ENCODE results near the gene TBP. TPM values are rescaled to one million over a fixed set of nuclear protein-coding genes. Genes with fewer than 3 reads are reported as not detected.

Gene TBP
- total and polyA plus RNA-seq, 2 of the 13 experiments (the other 11 are each of a cell fraction or from before 2014, with no cell fraction given): 21.7 to 28.1 TPM

GRCh38 chr6:170522565-170523183, 31.5 kb upstream of the TBP start:
- no TSS peak for BruUV-seq (replicated peaks)
- H3K9me3 ChIP-seq (ENCODE audit: low read length): no peaks in the 10 kb centered on the region
- H3K4me1 ChIP-seq (ENCODE audit: insufficient read depth, low read length): no peaks in the 10 kb centered on the region
- ATAC-seq (peak; percentile 97), FAIRE-seq (peak; percentile 4), DNase-seq (ENCODE audit: low spot score) (no peak)
- no peaks in the 10 kb centered on the region for H3K36me3 ChIP-seq (replicated peaks in 1 of 2; ENCODE audit: control insufficient read depth in 1 of 2, insufficient read depth in 2 of 2, low read length in 2 of 2)
- no peak for TF ChIP-seq ETS1 (CRISPR knock-in tag; IDR thresholded peaks at IDR 0.05)
- peak; percentile 39; the same call in 1 of the 2 replicates for TF ChIP-seq ZNF768 (CRISPR knock-in tag; IDR thresholded peaks at IDR 0.05)
- peak; percentile 52 for TF ChIP-seq CTCF (CRISPR knock-in tag; IDR thresholded peaks at IDR 0.05)
- TF ChIP-seq STAG1 (CRISPR knock-in tag; IDR thresholded peaks at IDR 0.05): peak; percentile 53
- 26% methylated on average over 10 of the region's 10 CpGs for WGBS (ENCODE audit: low lambda C conversion rate)
- no peak overlapping the region for H3K4me2 ChIP-seq (ENCODE audit: low read depth, low read length)
- no peak overlapping the region for H2AFZ ChIP-seq (ENCODE audit: low read length)
- POLR2A ChIA-PET: no interaction called here
- in situ Hi-C loops (cut with HindIII; ENCODE audit: extremely low pct_ligation_motif_present, low pct_unique_long_range_greater_than_20kb): no loop called here
- no peaks in the 10 kb centered on the region for H4K20me1 ChIP-seq (ENCODE audit: insufficient read depth, low read length)
- H3K79me2 ChIP-seq (ENCODE audit: insufficient read depth, low read length): no peaks in the 10 kb centered on the region
- H3K27me3 ChIP-seq (ENCODE audit: control insufficient read depth in 1 of 2, insufficient read depth in 2 of 2, low read length in 2 of 2): peaks cover 0 to 10% of the 10 kb centered on the region in 2 experiments; a peak in 2 of 5 replicates
- H3K27ac ChIP-seq (ENCODE audit: extremely low read length, insufficient read depth, low read length): no peak overlapping the region
- no peak overlapping the region for H3K9ac ChIP-seq (ENCODE audit: insufficient read depth, low read depth, low read length)
- CTCF ChIA-PET (ENCODE audit: low intra/inter-chr PET ratio, low total read pairs): no interaction called here
- intact Hi-C loops (cut with micrococcal nuclease; ENCODE audit: unreplicated experiment): no loop called here
- no peak overlapping the region for H3K4me3 ChIP-seq (replicated peaks in 1 of 3; ENCODE audit: insufficient read depth in 1 of 3, low read depth in 2 of 3, low read length in 3 of 3)

Data from HepG2 (cell line).